Measurements from ENCODE around the gene ZFP69. TPM values are rescaled to one million over a fixed set of nuclear protein-coding genes. Genes with fewer than 3 reads are reported as not detected.

Gene ZFP69
- total RNA-seq = 1 to 10 TPM; 2.5 to 2.6 TPM
- long read RNA-seq, partial matches to known transcripts = 1 of 8 reads
- long read RNA-seq, other reads (novel, unspliced or antisense) = 5 of 8 reads

DNA sequence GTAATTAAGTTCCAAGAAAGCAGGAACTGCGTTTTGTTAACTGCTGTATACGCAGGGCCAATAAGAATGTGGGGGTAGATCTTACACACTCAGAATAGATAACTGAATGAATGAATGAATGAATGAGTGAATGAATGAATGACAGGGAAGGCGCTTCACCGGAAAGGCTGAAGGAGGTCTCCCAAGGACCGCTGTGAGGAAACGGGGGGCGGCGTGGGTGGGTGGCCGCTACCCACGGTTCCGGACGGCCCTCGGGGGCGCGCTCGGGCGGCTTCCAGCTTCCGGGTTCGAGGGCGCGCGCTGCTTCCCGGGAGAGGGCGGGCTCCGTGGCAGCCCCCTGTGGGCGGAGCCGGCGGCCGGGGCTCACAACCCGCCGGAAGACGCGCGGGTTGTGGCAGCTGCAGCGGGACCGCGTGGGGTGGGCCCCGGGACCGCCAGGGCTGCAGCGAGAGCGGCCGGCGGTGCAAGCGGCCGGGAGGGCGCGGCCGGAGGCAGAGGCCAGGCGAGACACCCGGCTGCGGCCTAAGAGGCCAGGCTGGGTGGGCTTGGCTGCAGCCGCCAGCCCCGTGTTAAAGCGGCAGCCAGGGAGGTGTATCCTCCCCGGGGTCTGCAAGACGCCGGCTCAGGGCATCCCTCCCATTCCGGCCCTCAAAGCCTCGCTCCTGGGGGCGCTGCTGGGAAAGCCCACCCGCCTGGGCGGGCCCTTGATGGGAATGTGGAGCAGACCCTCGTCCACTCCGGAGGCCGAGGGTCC lies at the start of gene ZFP69:
ZFP69 (plus strand) TSS at position 367 of the 754 bp plus-strand sequence. CDS start 2,072 bp downstream, outside the sequence.
- DNase-seq (peak; percentile 66 to 83), ATAC-seq (peak; percentile 95)
- intact Hi-C loops (cut with DNase I, micrococcal nuclease) = no loop called here

- no peak for ATAC-seq
- no peak for DNase-seq
- intact Hi-C loops (cut with DNase I, micrococcal nuclease) = no loop called here
These were observed 45.7 kb upstream of the ZFP69 start for GRCh38 chr1:40431385-40431784.

DNA sequence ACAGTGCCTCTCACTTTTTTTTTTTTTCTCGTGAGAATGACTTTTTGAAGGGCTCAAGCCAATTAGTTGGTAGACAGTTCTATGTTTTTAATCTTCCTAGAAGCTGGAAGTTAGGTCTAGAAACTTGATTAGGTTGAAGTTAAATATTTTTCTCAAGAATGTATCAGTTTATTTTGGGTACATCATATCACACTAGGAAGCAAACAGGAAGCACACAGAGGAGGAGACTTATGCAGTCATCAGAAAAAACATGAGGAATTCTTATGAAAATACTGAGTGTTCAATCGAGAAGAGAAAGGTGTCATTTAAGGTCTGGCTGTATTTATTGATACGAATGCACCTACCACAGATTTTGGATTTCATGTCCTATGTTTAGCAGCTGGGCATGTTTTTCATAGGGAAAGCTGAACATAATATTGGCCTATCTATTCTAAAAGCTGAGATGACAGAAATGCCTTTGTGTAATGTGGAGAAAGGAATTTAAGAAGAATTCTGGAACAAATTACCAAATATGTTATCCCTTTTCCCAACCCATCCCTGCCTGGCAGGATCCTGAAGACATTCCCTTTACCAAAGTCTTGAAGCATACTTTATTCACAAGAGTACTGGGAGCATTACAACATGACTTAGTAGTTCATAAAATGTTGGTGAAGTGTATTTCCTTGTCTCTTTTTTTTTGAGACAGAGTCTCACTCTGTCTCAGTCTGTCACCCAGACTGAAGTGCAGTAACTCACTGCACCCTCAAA lies 44.3 kb upstream of the ZFP69 start:
- DNase-seq = no peak
- ATAC-seq = no peak
- intact Hi-C loops (cut with DNase I, micrococcal nuclease) = no loop called here

- ATAC-seq (no peak), DNase-seq (no peak)
- intact Hi-C loops (cut with DNase I, micrococcal nuclease) = no loop called here
These were observed 41.6 kb upstream of the ZFP69 start for GRCh38 chr1:40435471-40435870.

- no peak for ATAC-seq
- no peak for DNase-seq
- intact Hi-C loops (cut with DNase I, micrococcal nuclease) = no loop called here
These were observed 41.2 kb upstream of the ZFP69 start for GRCh38 chr1:40435876-40436275.

DNA sequence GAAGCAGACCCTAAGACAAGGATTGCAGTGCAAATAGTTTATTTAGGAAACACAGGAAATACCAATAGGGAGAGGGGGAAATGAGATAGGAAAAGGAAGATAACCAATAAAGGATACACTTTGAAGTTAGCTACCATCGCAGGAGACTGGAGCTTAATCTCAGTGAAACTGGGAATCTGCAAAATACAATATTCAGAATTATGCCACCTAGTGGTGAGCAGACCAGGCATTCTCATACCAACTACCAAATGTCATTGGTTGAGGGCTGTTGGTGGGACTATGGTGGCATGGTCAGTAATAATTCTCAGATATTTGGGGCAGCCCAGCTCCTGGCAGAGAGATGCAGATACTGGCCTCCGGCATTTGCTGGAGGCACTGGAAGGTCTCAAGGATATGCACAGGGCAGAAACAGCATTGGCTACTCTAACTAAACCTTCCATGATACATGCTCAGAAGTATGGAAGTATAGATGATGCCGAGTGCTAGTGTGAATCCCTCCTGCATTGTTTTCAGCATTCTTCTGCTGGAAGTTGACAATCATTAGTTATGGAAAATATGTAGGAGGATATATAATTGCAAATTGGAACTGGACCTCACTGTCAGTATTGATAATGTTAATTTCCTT lies 38.6 kb upstream of the ZFP69 start:
- DNase-seq = no peak
- intact Hi-C loops (cut with DNase I, micrococcal nuclease) = no loop called here
- no peak for ATAC-seq

DNA sequence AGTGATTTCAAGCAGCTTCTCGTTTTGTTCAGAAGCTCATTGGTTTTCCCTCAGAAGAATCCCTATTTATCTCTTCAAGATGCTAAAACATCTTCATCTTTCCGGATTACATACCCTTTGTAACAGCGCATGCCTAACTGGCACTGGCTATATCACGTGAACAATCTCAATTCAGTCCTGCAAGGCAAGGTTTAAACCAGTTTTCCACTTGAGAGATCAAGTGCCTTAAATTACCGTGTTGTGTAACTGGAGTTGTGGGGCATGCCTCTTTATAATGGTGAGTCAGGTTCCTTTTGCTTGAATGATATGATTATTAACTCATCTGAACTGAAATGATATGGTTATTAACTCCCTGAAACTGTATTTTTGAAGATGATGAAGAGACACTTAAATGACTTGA lies 37.8 kb upstream of the ZFP69 start:
- intact Hi-C loops (cut with DNase I, micrococcal nuclease) = no loop called here
- DNase-seq (no peak), ATAC-seq (no peak)

- DNase-seq = peak; percentile 89 to 94
- ATAC-seq = peak; percentile 99
- intact Hi-C loops (cut with DNase I, micrococcal nuclease) = no loop called here
These were observed 27.2 kb upstream of the ZFP69 start, which contains the start of gene ZFP69B for GRCh38 chr1:40449684-40450494. Gene ZFP69B, plus strand, starts transcription at chr1:40450476. Its CDS starts 486 bp downstream, at chr1:40450962.

DNA sequence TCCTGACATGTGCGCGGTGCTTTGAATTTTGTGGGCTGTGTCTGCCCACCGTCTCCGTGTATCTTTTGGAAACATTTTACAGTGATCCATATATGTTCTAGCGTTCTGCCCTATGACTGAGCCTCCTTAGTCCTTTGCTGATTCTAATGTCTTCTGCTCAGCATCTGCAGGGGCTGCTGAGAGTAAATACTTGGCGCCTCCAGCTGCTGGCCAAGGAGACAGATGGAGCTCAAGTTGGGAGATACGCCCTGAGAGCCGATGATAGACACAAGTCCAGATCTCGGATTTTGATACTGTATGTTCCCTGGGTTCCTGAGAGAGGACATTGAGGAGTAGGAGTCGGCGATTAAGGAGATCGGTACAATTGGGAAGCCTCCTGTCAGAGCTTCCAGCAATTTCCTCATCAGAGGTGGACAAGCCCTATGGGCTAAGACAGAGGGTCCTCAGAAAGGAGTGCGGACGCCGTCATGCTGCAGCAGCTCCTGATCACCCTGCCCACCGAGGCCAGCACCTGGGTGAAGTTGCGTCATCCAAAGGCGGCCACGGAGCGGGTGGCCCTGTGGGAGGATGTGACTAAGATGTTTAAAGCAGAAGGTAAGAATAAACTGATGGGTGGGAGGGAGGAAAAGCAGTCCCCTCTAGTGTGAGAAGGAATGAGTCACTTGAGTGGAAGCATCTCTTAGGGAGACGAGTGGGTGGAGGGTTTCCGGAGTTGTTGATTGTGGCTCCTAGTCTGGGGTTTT lies 26.4 kb upstream of the ZFP69 start:
- ATAC-seq (peak; percentile 27), DNase-seq (peak; percentile 23 to 27)
- intact Hi-C loops (cut with DNase I, micrococcal nuclease) = no loop called here

- intact Hi-C loops (cut with DNase I, micrococcal nuclease) = no loop called here
- ATAC-seq = no peak
These were observed 25.9 kb upstream of the ZFP69 start for GRCh38 chr1:40451238-40451585.

GRCh38 chr1:40454873-40455272 lies 22.2 kb upstream of the ZFP69 start:
- ATAC-seq (no peak), DNase-seq (no peak)
- intact Hi-C loops (cut with DNase I, micrococcal nuclease) = no loop called here

More at GRCh38 chr1:40451238-40451585, 25.9 kb upstream of the ZFP69 start:
- DNase-seq = no peak

DNA sequence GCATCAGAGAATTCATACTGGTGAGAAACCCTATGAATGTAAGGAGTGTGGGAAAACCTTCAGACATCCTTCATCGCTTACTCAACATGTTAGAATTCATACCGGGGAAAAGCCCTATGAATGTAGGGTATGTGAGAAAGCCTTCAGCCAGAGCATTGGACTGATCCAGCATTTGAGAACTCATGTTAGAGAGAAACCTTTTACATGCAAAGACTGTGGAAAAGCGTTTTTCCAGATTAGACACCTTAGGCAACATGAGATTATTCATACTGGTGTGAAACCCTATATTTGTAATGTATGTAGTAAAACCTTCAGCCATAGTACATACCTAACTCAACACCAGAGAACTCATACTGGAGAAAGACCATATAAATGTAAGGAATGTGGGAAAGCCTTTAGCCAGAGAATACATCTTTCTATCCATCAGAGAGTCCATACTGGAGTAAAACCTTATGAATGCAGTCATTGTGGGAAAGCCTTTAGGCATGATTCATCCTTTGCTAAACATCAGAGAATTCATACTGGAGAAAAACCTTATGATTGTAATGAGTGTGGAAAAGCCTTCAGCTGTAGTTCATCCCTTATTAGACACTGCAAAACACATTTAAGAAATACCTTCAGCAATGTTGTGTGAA lies 14.0 kb upstream of the ZFP69 start:
- intact Hi-C loops (cut with DNase I, micrococcal nuclease) = no loop called here
- DNase-seq = no peak
- no peak for ATAC-seq

DNA sequence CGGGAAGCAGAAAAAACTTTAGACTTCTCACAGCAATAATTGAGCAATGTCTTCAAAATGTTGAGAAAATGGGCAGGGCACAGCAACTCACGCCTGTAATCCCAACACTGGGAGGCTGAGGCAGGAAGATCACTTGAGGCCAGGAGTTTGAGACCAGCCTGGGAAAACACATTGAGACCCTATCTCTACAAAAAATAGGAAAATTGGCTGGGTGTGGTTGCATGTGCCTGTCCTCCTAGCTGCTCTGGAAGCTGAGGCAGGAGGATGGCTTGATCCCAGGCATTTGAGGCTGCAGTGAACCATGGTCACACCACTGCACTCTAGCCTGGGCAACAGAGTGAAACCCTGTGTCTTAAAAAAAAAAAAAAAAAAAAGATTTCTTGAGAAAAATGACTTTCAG lies 7.8 kb upstream of the ZFP69 start:
- DNase-seq (no peak), ATAC-seq (no peak)
- intact Hi-C loops (cut with DNase I, micrococcal nuclease) = no loop called here

DNA sequence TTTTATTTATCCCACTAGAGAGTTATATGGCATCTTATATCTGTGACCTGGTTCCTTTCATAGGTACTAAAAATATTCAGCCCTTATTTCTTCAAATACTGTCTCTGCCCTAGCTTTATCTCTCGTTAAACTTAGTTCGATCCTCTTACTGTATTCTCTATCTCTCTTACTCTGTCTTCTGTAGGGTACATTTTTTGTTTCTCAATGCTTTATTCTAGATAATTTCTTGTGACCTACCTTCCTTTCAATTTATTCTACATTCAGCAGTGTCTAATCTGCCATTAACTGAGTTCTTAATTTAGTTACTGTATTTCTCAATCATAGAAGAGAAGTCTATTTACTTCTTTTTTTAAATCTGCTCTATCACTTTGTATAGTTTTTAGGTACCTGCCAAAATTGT lies 1.8 kb upstream of the ZFP69 start:
- no peak for DNase-seq
- no peak for ATAC-seq
- intact Hi-C loops (cut with DNase I, micrococcal nuclease) = no loop called here

GRCh38 chr1:40477678-40478053 lies 576 bp downstream of the ZFP69 start:
- DNase-seq = peak in 1 of 2 donors; percentile 17
- ATAC-seq = peak; percentile 56

GRCh38 chr1:40478276-40478675 lies 1.2 kb downstream of the ZFP69 start:
- DNase-seq (no peak), ATAC-seq (no peak)
- intact Hi-C loops (cut with DNase I, micrococcal nuclease) = no loop called here

More at GRCh38 chr1:40477678-40478053, 576 bp downstream of the ZFP69 start:
- intact Hi-C loops (cut with DNase I, micrococcal nuclease) = no loop called here

- intact Hi-C loops (cut with DNase I, micrococcal nuclease) = no loop called here
- DNase-seq = no peak
- ATAC-seq = no peak
These were observed 2.1 kb downstream of the ZFP69 start for GRCh38 chr1:40479156-40479555.
